Measurements from ENCODE around the gene CDH19.

CDH19 gene

DNA sequence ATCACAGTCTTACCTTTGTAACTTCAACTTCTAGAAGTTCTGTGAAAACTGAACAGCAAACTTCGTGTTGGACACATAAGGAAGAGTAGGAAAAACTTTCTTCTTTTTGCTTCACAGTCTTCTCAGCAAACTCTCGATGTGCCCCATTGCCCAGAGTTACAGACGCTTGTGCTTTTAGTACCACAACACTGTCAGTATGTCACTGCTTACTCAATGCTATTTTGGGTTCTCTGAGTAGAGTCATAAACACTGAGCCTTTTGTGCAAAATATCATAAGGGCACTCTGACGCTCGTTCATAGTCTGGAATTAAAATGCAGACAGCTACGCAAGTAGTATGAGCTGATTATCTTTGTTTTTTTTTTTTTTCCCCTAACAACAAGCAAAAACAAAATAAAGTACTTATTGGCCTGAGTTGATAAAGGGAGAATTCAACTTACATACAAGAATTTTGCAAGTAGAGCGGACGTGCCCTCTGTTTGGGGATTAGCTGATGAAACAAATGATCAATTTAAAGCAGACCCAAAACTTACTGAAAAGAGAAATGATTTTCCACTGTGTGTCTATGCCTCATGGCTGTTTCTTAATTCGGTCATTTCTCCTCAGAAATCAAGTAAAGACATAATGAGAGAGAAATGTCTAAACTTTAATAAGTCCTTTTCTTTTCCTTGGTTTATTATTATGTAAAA, at the start of gene CDH19:
TSS of gene CDH19 (minus strand) at position 150 of the 687 bp plus-strand sequence. CDS start 31,886 bp downstream, outside the sequence.
- DNase-seq (ENCODE audit: low read depth in 1 of 2, low spot score in 1 of 2): no peak

GRCh38 chr18:66647671-66648070, 43.8 kb upstream of the CDH19 start:
- no peak for DNase-seq (ENCODE audit: low read depth in 1 of 2, low spot score in 1 of 2)

DNA sequence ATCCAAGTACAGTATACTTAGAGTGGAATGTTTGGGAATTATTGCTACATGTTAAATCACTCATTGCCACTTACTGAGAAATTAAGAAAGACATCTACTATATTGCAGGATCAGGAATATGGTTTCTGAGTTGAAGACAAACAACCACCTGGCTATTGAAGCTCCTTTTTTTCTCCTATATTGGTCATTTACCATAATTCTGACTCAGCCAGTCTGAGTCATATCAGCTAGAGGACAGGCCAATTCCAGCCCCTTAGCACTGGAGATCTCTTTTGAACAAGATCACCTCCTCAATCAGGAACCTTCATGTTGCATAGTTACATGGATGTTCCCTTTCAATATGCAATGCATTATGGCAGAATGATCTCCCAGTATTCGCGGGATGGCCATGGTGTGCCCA, 42.7 kb upstream of the CDH19 start:
- no peak for DNase-seq (ENCODE audit: low read depth in 1 of 2, low spot score in 1 of 2)

DNA sequence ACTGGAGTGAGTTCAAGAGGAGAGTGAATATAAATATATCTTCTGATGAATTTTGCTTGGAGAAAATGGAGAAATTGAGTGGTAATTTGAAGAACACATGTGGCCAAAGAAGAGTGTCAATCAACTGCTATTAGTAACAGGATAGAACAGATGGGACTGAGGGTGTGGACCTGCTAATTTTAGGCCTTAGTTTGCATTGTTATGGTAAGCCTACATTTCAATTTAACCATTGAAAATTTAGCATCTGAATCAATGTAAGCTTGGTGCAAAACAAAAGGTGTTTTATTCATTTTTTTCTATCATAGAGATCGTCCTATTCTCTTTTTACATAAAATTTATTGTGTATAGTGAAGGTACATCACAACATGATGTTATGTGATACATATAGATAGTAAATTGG, 42.1 kb upstream of the CDH19 start:
- no peak for DNase-seq (ENCODE audit: low read depth in 1 of 2, low spot score in 1 of 2)

DNA sequence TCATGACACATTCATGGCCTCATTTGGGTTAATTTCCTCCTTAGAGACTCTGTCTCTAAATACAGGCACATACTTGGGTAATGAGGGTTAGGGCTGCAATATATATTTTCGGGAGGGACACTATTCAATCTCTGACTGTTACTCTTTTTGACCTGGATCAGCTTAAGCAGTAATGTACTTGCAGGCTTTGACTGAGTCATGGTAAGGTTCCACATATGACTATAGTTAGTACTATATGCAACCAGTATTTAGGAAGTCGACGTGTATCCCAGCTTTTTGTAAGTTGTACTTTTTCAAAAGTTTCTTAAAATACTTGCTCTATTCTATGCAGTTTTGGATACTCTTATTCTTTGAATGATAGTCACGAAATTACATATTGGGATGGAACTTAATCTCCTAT, 37.2 kb upstream of the CDH19 start:
- no peak for DNase-seq (ENCODE audit: low read depth in 1 of 2, low spot score in 1 of 2)

- no peak for DNase-seq (ENCODE audit: low read depth in 1 of 2, low spot score in 1 of 2)
These were observed 36.5 kb upstream of the CDH19 start for GRCh38 chr18:66640431-66640830.

DNA sequence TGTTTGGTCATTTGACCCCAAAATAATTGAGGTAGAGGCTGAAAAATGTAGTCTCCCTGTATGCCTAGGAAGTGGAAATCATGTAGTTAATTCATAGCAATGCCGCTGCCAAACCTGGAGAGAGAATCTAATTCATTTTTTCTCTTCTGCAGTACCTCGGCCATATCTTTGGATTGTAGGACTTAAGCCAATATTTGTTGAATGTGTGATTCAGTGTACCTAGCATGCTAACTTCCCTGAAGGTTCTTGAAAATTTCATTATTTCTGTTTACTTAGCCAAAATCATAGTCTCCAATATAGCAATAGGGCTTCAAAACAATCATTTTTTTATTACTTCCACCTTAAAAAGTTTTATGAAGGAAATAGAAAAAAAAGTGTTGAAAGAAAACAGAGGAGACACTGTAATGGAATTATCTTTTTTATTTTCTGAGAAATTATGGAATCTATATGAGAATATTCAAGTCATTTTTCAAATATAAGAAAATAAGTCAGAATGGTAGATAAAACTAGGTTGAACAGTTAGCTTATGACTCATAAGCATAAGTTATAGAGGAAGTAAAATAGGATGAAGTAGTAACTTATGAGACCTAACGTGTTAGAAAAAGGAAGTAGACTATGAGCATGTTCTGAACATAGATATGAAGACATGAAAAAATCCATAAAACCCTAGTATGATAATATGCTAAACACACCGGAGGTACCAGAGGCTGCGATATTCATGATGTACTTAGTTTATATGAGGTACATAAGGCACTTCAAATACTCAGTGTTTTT, 35.2 kb upstream of the CDH19 start:
- DNase-seq (ENCODE audit: low read depth in 1 of 2, low spot score in 1 of 2): no peak

- no peak for DNase-seq (ENCODE audit: low read depth in 1 of 2, low spot score in 1 of 2)
These were observed 31.5 kb upstream of the CDH19 start for GRCh38 chr18:66635342-66635741.

- DNase-seq (ENCODE audit: low read depth in 1 of 2, low spot score in 1 of 2): no peak
These were observed 28.9 kb upstream of the CDH19 start for GRCh38 chr18:66632756-66633155.

DNA sequence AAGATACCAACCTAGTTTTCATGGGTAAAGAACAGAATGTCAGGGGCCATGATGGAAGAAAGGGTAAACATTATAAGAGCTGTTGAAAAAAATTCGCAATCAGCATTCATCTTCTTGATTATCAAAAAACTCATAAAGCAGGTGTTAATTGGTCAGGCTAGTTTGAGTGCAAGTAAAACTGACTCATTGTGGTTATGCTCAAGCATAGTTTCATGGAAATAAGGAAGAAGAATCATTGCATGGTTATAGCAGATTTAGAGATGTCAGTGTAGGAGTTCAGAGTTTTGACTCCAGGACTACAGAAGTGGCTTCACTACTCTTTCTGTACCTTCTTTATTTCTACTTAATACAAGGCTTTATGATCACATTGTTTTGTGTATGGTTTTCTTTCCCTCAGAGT, 26.9 kb upstream of the CDH19 start:
- no peak for DNase-seq (ENCODE audit: low read depth in 1 of 2, low spot score in 1 of 2)

DNA sequence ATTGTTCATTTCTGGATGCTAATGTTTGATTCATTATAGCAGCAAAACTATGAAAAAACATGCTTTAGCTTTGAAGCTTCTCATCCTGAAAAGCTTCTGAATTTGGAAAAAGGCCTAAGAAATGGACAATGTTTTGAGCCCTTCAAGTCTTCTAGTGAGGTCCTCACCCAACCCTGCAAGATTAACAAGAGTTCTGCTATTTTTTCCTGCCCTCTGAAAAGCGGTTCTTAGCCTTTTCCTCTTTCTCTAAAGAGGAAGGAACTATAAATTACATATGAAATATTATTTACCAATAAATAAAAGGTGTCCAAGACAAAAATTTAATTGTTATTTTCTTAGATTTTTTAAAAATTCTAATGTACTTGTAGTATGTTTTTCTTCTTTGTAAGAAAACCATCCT, 19.9 kb upstream of the CDH19 start:
- DNase-seq (ENCODE audit: low read depth in 1 of 2, low spot score in 1 of 2): no peak

DNA sequence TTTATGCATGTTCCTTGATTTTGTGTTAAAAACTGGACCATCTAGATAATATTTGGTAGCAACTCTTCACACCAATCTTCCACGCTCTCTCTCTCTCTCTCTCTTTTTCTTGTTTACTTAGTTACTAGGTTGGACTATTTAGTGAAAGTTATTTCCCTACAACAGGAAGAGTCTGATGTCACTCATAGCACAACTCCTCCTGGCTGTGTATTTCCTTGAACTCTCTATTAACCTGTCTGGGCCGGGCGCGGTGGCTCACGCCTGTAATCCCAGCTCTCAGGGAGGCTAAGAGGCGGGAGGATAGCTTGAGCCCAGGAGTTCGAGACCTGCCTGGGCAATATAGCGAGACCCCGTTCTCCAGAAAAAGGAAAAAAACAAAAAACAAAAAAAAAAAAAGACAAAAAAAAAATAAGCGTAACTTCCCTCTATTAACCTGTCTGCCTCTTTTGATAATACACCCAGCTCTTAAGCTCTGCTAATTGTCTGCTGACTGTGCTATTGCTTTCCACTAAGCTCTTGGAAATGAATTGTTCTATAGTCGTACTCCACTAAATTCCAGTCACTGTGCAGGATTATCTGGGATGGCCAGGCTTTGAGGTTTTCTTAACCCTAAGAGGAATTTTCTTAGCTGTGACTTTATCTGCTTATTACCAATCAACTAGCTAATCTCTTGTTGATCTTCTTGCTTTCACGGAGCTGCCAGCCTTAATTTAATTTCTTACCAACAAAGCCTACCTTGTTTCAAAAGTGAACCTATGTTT, 18.1 kb upstream of the CDH19 start:
- DNase-seq (ENCODE audit: low read depth in 1 of 2, low spot score in 1 of 2): no peak

- DNase-seq (ENCODE audit: low read depth in 1 of 2, low spot score in 1 of 2): no peak
These were observed 12.7 kb upstream of the CDH19 start for GRCh38 chr18:66616523-66616983.

- no peak for DNase-seq (ENCODE audit: low read depth in 1 of 2, low spot score in 1 of 2)
These were observed 11.3 kb upstream of the CDH19 start for GRCh38 chr18:66615176-66615575.

- no peak for DNase-seq (ENCODE audit: low read depth in 1 of 2, low spot score in 1 of 2)
These were observed 3.7 kb upstream of the CDH19 start for GRCh38 chr18:66607632-66608031.

DNA sequence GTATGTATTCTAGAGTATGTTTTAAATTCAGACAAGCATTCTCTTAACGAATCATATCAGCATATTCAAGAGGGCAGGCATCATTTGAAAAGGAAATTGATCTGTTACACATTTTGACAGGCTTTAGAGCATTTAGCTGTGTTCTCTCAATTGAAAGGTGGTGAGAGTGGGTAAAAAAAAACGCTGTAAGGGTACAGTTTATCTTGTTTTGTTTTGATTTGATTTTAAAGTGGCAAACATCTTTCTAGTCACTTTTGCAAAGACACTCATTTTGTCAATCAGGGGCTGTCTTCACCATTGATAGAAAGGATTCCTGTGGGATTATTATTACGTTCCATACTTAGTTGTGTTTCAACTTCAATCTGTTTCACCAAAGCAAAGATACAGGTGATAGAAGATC, 2.2 kb downstream of the CDH19 start:
- no peak for DNase-seq (ENCODE audit: low read depth in 1 of 2, low spot score in 1 of 2)

- no peak for DNase-seq (ENCODE audit: low read depth in 1 of 2, low spot score in 1 of 2)
These were observed 4.7 kb downstream of the CDH19 start for GRCh38 chr18:66599190-66599589.

- no peak for DNase-seq (ENCODE audit: low read depth in 1 of 2, low spot score in 1 of 2)
These were observed 16.5 kb downstream of the CDH19 start for GRCh38 chr18:66587430-66587829.

DNA sequence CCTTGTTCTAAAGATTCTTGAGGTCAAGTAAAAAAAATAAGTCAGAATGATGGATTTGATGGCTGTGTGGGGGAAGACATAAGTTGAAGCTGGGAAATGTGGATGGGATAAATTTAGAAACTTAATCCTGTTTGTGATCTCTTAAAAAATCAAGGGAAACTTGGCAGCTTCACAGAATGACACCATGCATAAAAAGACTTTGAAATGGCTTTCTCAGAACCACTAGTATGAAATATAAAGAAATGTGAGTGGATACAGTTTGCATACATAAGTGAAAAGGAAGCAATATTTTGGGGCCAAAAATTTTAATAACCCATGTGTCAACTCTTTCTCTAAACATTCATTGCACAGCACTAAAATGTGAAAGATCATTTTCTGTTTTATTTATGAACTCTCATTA, 21.7 kb downstream of the CDH19 start:
- DNase-seq (ENCODE audit: low read depth in 1 of 2, low spot score in 1 of 2): no peak

DNA sequence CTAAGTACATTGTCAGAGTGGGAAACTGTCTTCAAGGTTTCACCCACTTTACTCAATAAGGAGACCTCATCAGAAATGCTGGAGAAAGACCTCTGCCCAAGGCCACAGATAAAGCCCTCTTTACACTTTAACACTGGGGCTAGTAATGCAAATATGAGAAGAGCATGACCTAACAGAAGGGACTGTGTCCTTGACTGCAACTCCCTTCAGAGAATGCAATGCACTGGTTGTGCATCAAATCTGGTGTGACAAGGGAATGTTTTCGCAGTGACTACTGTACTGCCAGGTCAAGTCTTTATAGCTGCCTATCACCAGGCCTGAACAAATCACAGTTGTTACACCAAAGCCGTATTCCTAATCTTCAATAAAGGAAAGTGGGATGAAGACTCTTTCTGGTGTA, 28.6 kb downstream of the CDH19 start:
- no peak for DNase-seq (ENCODE audit: low read depth in 1 of 2, low spot score in 1 of 2)

DNA sequence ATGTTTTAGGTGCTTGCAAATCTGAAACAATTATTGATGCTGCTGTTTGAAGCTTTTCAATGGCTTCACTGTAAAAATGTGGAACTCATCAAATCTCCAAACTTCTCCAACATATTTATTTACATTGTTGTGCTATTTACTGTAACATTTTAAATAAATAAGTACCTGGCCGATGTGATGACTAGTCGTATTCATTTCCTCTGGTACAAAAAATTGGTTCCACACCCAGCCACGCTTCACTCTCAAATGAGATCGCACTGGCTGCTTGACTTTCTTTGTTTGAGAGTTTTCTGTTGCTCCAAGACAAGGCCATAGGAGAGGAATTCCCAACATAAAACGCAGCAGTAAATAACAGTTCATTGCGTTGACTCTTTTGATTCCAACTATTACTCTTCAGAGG, 32.0 kb downstream of the CDH19 start:
- no peak for DNase-seq (ENCODE audit: low read depth in 1 of 2, low spot score in 1 of 2)

- DNase-seq (ENCODE audit: low read depth in 1 of 2, low spot score in 1 of 2): no peak
These were observed 37.3 kb downstream of the CDH19 start for GRCh38 chr18:66566616-66567015.

Data from activated CD4-positive, alpha-beta T cell treated with anti-CD3 and anti-CD28 coated beads, Interleukin-2, amount 50 U/mL, for 24 hours (primary cell).